Stimulated activated CD8-positive, alpha-beta memory T cell treated with anti-CD3 and anti-CD28 coated beads, Interleukin-7, amount 100 ng/mL, for 48 hours (primary cell): ENCODE results near the gene HDGFL3.

Experiments
- DNase-seq, 2 donors: peaks; one replicate each; pipeline ENCODE4 v3.0.0-alpha.2; 2020; ENCODE audit warnings: low read depth in 1 of 2; ENCODE audit errors: extremely low read depth in 1 of 2

Gene HDGFL3

DNA sequence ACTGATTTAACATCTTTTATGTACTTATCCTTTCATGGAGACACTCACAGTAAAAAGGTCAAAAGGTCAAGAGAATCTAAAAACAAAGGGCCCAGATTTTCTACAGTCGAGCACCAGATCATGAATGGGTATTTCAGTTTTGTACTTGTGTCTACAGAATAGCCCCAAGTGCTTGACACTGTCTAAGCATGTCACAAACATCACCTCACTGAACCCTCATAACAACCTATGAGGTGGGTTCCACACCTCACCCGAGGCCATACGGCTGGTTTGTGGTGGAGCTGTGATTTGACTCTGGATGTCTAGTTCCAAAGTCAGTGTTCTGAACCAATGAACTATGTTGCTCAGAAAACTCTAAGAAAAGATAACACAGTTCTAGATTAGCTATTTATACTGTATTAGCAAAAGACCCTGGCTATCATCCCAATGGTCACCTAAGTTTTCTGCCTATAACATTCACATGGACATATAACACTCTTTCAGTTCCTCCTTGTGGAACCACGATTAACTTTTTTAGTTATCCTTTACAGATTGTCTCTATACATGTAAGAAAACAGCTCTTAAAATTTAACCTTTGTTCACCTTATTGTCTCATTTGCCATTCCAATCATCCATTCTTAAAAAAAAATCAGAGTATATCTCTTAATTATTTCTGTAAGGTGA lies 74.6 kb downstream of the HDGFL3 start:
- DNase-seq: no peak

DNA sequence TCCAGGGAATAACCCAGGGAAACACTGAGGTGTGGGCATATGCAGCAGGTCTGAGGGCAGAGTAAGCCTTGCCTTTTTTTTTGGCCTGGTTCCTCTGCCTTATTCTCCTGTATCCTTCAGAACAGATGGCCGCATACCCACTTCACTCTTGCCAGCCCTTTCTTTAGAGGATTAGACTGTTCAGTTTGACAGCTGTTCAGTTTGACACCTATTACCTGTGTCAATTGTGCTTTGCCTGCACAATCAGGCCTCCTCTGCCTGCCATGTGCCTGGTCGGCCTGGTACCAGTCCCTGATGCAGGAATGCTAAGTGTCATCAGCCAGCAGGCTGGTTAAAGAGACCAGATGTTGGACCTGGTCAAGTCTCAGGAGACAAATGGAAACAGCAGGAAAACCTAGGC lies 77.8 kb downstream of the HDGFL3 start:
- no peak for DNase-seq

DNA sequence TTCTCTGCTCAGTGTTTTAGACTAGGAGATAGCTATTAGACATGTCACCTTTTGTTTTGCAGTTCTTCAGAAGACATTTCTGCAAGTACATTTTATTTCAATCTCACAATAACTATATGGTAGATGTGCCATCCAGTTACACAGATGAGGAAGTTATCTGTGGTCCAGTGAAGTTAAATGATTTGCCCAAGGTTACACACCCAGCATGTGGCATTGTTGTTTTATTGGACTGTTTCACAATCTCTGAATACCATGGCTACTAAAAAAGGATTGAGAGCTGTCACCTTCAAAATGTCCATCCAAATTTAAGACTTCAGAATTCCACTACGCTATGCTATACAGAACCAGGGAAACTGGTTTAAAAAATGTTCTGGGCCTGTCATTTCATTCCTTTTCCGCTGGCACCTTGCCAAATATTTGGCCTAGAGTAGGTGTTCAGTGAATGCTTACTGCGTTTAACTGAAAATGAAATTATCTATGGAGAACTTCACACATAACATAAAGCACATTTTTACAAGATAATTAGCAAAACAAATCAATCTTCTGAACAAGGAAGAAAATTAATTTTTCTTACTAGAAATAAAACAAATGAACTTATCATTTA lies 80.0 kb downstream of the HDGFL3 start:
- DNase-seq: no peak

DNA sequence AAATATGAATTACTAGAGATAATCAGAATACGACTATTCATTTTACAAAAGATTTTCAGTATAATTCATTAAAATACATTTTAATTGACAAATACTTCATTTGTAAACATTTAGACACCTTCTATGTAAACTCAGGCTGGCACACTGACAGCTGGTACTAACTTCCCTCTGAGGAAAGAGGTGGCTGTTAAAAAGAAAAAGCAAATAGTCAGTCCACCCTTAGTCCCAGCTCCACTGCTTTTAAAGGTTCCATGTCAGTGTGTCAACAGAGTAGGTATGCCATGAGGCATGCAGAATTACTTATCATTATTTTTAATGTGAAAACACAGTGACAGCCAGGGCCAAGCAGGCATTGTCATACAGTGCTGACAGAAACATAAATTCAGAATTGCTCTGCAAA lies 84.1 kb downstream of the HDGFL3 start:
- no peak for DNase-seq

DNA sequence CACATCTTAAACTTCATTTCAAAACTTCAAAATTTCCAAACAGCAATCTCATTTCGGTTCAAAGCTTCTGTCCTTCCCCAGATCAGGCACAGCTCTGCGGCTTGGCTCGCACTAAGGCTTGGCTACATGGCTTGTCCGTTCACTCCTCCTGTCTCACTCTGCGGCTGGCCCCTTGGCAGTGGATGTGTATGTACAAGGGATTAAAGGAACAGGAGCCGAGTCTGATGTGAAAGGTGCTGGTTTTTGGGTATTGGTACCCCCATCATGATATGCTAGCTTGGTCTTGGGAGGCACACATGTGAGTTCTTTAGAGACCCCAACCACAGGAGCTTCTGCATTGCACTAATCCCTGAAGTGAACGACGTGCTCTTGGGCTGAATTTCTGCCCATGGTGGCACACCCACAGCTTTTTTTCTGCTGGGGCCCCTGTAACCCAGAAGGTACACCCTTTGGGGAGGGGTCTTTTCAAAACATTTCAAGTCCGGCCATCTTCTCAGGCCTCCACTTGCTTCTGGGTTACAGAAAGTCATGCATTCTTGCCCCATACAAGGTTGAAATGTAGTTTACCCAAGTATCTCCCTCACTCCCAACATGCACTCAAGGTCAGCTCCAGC lies 87.5 kb downstream of the HDGFL3 start:
- no peak for DNase-seq

DNA sequence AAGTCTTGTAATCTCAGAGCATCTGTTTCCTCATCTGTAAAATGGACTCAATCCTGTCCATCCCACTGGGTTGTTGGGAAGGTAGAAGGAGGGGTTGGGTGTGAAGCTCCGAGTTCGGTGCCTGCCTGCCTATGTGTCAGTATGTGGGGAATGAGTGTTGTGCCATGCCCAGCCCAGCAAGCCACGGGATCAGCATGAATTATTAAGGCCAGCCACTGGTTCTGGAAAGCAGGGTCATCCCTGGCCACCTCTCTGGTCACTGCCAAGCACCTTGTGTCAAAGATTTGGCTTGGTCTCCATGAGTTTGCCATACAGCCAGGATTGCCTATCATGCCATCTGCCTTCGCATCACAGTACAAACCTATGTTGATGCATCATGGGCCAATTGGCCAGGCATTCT lies 88.7 kb downstream of the HDGFL3 start:
- DNase-seq: no peak

DNA sequence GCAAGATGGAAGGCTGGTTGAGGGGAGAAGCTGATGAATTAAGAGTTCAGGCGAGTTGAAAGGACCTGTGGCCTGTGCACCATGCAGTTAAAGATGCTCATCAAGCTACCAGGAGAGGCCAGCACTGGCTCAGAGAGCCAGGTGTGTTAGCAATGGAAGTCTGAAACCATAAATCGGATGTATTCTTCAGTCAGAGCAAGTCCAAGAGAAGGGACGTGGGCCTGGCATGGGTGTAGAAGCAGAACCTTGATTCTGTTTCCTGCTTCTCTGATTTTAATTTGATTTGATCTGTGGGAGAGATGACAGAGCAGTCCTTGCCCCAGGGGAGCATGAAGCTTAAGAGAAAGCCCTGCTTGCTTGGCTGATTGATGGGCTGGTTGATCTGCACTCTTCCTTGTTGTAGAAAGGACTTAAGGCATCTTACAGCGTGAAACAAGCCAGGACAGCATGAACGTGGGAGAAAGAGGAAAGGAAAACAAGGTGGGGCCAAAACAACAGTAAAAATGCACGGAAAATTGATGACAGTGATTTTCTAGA lies 89.3 kb downstream of the HDGFL3 start:
- DNase-seq: no peak

DNA sequence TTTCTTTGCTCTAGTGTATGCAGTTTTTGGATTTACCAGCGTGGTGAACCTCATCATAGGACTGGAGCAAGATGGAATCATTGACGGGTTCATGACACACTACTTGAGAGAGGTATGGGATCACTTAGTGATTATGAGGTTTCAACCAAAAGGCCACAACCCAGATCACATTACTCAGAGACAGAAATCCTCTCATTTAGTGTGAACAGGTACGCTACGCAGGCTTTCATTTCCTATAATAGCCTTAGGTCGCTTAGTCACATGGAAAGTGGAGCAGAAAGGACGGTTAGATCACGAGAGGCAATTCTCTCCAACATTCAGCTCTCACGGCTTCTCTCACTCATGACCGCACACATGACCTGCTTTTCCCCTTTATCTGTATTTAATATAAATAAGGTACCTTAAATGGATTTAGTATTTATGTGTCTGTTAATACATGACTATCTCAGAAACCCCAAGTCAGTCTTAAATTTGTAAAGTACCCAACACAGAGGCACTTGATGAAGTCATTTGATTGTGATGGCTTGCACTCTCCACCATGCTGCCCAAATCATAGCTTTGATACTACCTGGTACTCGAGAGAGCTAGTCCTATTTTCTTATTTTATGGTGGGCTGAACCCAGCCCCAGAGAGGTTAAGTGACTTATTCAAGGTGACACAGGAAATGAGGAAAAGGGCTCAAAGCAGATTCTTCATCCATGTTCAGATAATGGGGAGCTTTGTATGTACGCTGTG lies 91.6 kb downstream of the HDGFL3 start:
- peak in 1 of 2 donors; percentile 3 for DNase-seq

DNA sequence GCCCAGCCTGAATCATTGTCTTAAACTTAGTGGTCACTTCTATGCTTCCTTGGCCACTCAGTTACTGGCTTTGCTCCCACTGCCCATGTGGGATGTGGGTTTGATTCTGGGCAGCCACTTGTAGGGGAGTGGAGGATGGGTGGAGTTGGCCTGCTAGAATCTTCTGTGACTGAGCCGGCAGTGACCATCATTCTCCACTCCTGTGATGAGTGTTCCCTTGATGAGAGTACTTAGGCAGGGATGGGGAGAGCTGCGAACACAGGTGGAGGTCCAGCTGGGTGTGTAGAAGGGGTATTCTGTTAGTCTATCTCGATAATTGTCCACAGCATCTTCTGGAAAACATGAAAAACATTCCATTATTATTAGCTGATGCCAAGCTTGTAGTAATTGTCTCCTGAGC lies 92.2 kb downstream of the HDGFL3 start:
- DNase-seq: peak in 1 of 2 donors; percentile 11

DNA sequence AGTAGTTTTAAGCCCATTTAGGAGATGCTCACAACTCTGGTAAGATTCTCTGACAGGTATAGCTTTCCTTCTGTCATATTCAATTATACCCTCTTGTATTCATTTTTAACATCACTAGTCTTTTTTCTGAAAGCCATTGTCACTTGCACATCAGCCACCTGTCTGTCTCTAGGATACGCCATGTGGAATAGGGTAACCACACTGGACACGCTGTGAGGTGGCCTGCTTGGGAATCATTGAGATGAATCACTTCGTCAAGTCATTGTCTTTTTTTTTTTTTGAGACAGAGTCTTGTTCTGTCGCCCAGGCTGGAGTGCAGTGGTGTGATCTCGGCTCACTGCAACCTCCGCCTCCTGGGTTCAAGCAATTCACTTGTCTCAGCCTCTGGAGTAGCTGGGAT lies 92.8 kb downstream of the HDGFL3 start:
- DNase-seq: no peak

DNA sequence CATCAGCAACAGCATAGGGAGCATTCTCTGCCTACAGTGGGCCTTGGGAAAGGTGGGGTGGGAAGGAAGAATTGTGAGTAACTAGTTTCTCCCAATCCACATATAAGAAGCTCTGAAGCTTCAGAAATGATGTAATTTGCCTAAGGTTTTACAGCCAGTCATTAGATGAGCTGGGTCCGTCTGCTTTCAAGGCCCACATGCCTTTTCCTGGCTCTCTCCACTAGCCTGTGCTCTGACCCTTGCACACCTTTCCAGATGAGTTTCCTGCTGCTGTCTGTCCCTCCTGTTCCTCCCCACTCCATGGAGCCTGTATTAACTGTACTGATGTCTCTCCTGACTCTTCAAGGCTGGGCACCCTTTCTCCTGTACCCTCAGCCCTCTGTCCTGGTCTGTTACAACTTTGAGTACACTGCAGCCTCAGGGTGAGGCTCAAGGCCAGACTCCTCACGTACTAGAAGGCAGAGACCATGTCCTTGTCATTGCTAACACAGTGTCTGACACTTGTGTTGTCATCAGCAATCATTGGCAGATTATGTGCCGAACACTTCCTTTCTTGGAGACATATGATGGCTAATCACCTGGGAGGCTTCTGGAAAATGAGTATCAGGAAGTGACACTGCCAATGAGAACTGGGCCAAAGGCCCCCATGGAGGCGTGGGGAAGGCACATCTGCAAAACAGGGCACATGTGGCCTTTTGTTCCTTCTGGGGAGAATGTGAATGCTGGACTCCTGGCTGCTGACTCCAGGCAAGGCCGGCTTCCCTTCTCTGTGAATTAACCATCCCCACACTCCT lies 93.5 kb downstream of the HDGFL3 start:
- DNase-seq: no peak

DNA sequence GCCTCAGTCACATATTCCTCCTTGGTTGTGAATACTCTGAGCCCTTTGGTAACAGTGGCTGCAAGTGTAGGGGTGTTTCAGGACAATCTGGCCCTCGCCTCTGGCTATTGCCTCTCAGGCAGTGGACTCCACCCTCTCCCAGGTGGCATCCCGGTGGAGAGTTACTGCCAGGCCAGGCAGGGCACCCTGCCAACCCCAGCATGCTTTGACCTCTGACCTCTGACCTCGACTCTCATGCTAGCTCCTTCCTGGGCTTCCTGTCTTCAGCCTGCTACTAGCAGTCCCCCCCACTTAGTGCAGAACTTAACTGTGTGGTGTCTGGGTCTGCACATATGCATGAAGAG lies 94.7 kb downstream of the HDGFL3 start:
- no peak for DNase-seq

DNA sequence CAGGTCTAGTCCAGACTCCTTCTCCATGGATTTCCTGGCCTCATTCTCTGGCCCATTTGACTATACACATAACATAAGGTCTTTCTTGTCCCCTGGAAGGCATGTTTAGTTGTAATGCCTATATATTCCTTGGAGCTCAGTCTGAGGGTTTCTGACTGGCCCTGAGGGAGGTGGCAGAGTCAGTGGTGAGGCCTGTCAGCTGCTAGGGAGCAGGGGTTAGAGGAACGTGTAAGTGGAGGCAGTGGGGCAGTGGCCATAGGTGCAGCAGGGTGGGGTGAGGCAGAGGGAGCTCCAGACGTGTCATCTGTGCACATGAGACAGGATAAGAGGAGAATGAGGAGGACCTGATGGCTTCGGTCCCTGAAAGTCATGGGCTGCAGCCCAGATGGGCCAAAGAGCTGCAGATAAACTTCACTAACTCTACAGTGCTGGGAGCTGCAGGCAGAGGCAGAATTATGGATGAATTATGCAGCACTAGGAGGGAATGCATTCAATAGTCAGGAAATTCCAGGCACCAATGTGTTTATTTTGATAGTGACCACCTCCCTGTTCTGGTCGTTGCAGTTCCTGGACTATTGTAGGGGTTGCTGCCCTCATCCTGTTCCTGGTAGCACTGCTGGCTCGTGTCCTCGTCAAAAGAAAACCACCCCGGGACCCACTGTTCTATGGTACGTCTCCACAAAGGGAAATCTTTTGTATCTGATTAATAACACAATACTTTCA lies 95.2 kb downstream of the HDGFL3 start:
- no peak for DNase-seq

DNA sequence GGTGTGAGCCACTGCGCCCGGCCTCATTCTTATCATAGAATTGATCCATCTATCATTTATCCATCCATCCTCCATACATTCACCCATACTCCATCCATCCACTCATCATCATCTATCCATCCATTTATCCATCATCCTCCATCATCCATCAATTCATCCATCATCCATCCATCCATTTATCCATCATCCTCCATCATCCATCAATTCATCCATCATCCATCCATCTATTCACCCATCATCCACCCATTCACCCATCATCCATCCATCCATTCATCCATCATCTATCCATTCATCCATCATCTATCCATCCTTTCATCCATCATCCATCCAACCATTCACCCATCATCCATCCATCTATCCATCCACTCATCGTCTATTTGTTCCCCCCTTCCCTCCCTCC lies 96.5 kb downstream of the HDGFL3 start:
- no peak for DNase-seq

DNA sequence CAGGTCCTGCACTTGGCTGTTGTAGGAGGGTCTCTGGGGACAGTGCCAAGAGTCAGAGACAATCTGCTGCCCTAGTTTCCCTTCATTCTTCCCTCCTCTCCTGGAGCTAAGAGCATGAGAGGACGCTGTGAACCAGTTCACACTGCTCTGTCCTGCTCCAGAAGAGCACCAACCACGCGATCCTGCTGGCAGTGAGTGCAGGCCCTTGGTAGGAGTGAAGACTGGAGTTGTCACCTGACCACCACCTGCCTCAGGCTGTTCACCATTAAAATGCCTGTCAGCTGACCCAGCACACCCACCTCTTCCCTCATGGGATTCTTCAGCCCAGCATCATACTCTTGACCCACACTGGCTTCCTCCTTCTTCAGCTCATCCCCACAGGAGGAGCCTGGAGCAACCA lies 97.2 kb downstream of the HDGFL3 start:
- DNase-seq: no peak

DNA sequence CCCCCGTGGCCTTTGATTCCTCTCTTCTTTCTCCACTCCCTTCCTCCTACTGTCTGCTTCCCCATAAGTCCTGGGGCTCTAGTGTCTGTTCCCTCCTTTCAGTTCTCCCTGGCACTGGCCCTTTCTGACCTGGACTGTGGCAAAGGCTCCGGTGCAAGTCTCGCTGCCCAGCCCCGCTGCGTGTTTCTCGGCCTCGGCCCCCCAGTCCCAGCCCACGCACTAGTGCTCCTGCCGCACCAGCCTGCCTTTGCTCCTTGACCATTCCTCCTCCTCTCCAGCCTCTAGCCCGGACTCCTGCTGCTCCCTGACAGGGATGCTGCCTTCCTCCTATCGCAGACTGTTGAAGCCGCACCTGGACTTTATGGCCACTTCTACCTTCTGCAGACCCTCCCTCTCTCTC lies 98.1 kb downstream of the HDGFL3 start:
- no peak for DNase-seq

DNA sequence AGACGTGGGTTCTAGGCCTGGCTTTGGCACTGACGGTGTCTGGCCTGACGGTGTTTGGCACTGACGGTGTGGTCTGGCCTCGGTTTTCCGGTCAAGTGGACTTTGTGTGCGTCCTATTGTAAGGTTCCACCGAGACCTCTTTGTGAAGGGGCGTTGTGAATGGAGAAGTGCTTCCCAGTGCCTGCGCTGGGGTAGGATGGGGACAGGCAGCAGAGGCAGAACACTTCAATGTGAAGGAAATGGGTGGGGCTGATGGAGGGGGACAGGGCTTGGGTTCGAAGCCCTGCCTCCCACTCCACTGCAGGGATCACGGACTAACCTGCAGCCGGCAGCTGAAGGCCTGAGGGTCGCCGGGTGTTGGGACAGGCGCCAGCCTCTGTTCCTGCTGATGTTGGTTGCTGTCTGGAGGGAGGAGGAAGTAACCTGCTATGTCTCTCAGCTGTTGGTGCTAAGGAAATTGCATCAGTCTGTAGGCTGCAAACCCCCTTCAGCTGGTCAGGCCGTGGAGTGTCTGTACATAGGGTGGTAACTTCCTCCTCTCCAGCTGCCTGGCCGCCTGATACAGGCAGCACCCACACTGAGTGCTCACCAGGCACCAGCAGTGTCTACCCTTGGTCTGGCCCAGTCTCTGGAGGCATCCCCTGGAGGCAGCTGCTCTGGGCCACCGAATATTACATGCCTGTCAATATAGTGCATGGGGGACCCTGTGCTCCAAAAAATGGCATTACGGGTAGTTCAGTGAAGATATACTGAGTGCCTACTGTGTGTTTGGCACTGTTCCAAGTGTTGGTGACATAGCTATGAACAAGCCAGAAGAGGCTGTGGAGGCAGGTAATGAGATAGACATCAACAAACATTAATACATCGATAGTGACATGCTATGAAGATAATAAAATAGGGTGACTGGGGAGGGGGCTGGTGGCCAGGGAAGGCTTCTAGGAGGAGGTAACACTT lies 99.1 kb downstream of the HDGFL3 start:
- peak in 1 of 2 donors; percentile 11 for DNase-seq

DNA sequence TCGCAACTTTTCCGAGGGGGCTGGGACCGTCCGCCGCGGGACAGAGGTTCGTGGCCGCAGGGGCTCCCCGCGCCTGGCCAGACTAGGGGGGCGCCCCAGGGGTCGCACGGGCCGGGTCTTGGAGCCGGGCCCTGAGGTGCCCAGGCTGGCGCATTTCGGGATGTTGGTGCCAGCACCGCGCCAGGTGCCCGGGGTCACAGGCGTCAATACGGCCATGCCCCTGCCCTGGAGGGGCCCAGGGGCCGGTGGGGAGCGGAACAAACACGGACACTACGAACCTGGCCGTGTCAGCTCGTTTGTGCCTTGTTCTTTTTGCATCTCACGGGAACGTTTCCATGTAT lies 99.8 kb downstream of the HDGFL3 start:
- DNase-seq: no peak
